Measurements from ENCODE around the gene IKZF2.

IKZF2 gene

DNA sequence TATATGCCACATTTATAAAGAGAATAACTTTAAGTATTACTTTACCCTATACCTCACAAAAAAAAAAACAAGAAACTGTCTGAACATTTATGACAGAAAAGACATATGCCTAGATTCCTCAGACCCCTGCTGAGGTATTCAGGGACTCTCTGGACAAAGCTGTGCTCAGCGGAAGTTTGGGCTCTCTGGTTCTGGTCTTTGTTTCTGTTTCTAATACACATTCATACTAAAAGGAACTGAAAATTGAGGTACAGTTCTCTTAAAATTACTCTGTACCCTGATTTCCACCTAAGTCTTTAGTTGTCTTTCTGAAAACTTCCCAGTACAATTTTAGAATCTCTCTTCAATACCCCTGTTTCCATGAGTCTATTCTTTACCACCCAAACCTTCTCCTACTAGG is 160.3 kb downstream of the IKZF2 start:
- no peak for DNase-seq

DNA sequence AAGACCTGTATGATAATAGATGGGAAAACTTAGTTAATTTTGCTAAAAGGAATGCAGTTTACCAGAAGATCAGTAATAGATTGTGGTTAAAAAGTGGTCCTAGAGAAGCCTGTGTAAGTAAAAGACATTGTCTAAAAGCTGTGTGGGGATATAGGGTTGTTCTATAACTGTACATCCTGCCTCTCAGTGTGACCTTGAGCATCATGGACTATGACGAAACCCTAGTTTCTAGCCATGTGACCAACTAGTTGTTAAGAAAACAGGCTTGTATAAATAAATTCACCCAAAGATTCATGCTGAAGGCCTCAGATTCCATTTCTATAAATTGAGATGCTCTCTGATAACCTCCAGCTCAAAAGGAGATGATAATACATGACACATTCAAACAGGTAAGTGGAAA is 160.7 kb downstream of the IKZF2 start:
- no peak for DNase-seq

DNA sequence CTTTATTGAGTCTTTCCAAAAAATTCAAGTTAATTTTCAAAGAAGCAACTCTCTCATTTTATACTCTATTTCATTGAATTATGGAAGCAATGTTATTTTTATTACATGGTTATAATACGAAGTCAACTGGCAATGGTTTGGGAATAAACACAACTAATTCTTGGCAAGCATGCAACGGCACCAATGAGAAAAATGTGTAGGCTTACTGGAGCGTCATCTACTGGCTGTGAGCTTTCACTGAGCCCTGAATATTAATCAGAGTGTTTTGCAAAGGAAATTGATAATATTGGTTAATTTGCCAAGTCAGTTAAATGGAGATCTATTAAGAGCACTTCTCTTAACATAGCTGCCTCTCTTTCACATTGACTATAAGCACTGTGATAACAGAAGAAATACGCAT is 163.9 kb downstream of the IKZF2 start:
- no peak for DNase-seq

DNA sequence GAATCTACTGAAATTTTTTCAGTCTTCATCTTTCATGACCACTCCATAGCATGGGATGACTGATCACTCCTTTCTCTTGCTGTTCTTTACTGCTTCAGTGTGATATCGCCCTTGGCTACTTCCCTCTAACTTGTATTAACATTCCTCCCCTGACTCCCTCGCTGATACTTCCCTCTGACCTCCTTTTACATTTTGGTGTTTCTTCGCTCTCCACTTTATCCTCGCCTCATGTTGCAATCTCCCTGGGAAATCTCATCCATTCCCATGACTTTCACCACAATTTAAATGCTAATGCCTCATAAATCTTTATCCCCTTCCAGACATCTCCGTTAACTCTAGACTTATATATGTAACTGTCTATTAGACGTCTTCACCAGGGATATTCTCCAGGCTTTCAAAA is 167.3 kb downstream of the IKZF2 start:
- DNase-seq, result no peak

DNA sequence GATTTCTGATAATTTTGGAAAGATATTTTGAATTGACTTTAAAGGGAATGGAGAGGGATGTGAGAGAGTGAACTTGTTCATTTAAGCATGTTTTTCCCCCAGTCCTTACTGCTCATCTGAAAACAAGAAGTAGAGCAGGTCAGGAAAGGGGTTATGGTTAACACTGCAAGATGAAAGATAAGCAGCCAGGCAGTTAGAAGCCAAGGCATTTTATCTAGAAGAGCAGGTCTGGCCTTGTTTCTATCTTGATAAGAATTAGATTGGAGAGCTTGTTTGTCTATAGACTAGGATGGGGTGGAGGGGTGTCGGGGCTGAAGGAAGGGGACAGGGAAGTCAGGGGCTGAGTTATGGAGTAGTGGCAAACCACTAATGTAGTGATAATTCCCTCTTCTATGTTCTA is 171.6 kb downstream of the IKZF2 start:
- no peak for DNase-seq

DNA sequence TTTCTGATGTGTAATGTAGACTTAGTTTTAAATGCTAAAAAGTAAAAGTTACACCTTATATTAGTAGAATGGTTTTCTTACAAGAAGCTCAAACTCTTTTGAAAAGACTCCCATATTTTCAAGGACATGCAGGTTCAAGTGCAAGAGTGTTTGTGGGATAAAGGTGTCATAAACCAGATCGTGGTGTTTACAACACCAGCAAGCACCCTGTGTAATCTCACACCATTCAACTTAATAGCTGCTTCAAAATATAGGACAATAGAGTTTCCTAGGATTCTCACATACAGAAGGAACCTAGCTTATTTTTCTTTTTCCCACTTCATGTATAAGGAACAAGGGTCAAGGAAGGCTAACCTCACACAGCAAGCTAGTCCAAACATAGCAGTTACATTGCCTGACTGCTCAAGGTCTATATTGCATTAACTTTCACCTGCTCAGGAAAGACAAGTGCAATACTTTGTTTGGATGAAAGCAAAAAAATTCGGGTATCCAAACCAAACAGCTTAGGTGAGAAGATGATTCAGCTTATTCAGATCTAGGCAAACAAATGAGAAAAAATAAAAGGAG is 172.3 kb downstream of the IKZF2 start:
- DNase-seq, result no peak

DNA sequence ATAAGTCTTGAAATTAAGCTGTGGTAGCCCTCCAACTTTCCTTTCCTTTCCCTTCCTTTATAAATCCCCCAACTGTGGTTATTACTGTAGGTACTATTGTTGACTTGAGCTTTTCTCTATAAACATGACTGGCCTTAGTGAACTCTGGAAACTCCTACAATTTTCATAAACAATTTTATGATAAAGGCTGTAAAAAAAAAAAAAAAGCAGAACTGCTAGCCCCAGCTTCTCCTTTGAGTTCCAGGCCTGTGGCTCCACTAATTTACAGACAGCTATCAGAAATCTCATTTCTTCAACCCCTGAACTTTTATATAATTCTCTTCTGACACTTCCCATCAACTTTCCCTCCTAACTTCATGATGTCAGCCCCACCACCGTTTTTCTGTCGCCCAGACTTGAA is 174.3 kb downstream of the IKZF2 start:
- peak; percentile 22 for DNase-seq

DNA sequence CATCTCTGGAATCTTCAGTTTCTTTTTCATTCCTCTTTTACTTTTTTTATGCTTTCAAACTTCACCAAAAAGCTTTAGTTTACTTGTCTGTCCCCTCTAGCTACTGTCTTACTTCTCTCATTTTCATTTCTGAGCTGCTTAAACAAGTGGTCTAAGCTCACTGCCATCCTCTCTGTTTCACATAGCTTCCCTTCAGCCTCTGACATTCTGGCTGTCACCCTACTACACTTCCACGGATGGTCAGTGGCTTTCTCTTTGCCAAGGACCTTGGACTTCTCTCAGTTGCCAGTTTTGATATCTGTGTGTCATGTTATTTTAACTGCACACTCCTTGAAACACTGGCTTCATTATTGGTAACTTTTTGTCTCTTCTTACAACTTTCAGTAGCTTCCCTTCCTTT is 176.1 kb downstream of the IKZF2 start:
- DNase-seq, result peak; percentile 4

DNA sequence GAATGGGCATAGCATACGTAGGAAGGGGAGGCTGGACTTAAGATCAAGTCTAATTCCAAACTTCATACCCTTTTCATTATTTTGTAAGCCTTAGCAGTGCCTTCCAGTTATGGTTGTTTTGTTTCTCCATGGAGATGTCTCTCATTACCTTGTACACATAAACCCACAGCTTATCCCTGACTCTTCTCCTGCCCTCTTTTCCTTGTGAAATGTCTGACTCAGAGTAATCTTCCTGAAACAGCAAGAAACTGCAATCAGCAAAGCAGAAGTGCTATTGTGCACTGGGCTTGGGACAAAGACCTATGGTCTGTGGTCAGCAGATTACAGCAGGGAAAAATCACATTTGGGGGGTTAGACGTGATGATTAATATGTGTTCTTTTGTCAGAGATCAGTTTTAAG is 176.7 kb downstream of the IKZF2 start:
- peak; percentile 84 for DNase-seq

DNA sequence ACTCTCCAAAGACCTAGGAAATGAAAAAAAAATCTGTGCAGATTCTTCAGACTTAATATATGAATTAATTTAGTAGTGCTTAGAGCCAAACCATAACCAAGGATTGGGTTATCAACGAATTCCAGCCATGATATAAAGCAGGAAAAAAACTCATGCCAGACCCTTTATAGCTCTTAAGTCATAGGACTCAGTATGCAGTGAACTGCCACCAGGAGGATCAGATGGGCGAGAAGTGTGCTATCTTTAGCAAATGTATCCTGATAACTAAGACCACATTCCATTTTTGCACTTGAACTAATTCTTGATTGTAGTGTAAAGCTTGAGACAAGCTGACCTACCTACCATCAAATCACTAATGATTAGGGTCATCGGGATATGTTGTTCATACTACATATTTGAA is 178.1 kb downstream of the IKZF2 start:
- DNase-seq, result no peak

DNA sequence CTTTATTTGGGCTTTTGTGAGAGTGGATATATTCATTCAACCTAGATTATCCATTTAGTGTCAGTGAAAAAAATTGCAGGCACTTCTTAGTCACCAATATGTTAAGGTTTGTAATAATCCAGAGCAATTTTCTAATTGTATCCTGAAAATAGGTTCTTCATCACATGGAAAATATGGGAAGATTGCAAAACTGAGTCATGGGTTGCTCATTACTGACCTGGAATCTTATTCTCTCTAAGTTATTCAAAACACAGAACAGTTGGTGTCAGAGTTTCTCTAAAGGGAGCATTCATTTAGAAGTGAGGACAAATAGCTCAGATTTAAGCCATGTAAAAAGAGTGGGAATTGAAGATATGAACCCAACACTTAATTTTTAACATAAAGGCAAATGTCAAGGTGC is 181.3 kb downstream of the IKZF2 start:
- DNase-seq, result no peak

DNA sequence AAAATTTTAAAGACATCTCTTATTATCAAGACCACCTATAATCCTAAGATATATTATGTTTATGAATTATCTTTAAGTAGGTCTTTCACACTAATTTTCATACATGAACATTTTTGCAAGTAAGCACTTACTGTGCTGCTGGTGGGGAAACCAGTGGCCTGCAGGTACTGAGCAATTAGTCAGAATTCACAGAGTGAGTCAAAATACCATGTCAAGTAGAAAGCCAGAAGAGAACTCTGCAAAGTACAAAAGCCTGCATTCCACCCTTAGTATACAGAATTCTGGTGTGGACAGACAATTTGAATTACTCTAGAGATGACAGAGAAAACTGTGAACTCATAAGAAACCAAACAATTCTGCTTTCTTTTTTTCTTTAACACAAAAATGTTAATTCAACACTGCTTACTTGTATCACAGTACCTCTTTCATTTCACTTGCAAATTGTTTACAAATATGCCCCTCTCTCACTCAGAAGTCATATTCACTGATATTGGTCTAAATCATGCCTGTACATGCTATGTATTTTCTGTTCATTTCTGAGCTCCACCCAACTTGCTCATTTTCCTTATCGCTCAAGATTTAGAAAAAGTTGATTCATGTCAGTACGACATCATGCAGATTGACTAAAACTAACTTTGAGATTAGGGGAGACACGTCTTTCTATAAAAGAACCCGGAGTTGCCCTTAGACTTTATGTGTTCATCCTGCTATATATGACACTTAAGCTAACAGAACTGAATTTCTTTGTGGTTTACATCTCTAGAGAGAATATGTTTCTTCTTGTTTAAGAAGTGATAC is 182.9 kb downstream of the IKZF2 start:
- DNase-seq, result no peak

DNA sequence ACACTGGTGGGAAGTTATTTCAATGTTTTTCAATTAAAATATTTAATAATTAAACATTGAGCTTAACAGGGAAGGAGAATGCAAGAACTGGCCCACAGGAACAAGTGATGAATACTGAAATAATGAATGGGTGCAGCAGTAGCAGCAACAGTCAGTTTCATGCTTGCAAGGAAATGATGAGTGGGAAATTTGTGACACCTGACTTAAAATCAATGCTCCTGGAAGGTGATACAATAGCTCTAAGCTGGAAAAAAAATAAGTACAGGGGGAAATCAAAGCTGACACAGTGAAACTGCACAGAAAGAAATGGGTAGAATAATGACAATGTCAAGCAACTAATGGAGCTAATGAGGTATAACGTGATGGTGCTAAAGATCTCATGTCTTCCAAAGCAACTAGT is 184.5 kb downstream of the IKZF2 start:
- no peak for DNase-seq

DNA sequence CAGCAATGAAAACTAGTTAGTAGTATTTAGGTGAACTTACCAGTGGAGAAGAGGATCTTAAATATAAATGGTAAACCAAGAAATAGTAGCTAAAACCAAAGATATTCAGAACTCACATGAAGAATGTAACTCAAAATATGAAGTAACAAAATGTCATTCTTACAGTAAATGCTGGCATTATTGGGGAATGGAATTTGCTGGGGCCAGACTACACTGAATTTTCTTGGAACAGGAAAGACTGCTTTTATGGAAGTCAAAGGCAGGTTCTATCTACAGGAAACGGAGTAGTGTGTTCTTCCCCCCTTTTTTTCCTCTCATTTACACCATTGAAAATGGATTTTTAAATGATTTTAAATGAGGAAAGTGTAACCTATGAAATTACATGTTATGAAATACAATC is 188.7 kb downstream of the IKZF2 start:
- DNase-seq, result no peak

DNA sequence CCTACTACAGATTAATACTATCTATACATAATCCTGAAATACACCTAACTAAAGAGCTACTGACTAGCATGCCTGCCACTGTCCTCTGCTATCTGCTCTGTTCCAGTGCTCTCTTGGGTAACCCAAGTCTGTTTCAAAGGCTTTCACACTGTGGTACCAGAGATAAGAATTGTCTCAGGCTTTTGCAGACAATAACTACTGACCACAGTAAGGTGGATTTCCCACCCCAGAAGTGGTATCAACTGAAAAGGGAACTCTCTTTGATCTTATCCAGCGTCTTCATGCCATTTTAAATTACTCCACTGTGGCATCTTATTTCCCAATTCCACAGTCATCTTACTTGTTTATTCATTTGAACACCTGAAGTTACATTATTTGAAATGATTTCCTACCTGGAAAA is 190.2 kb downstream of the IKZF2 start:
- DNase-seq, result no peak

DNA sequence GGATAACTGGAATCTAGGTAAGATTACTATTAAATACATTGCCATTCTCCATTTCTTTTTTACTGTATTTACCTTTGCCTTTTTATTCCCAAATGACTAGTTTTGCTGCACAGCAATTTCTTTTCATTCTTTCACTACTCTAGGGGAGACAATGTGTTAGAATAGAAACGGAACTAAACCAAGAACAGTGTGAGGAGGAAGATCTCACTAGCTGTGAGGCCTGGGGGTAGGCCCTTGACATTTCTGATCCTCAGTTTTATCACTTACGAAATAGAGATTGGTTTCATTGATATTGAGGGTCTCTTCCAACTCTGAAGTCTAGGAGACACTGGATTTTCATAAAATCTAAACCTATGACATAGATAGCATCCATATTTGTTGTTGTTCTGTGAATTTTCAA is 191.1 kb downstream of the IKZF2 start:
- DNase-seq, result no peak

DNA sequence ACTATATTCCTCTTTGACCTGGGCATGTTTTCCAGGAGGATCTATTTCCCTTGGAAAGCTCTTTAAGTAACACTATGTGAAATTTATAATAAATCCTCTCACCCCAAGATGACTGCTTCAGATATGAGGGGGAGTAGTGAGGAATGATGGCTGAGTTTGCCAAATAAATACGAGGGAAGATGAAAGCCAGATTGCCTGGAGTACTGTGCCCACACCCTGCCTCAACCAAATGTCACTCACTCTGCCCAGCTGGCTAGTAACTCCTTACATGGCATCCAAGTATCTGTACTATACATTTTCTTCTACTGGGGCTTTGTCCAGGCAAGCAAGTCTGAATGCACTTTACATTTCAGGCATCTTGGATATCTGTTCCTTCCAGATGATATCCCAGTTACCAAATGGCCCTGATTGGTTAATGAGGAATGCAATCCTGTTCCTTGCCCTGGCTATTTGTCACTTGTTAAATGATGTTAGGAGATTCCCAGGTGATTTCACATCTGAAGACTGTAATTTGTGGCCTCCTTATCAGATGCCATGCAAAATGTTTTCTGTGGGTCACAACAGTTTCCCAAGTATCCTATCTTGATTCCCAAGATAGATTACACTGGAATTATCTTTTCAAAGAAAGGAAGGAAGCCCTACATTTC is 191.8 kb downstream of the IKZF2 start:
- DNase-seq, result no peak

DNA sequence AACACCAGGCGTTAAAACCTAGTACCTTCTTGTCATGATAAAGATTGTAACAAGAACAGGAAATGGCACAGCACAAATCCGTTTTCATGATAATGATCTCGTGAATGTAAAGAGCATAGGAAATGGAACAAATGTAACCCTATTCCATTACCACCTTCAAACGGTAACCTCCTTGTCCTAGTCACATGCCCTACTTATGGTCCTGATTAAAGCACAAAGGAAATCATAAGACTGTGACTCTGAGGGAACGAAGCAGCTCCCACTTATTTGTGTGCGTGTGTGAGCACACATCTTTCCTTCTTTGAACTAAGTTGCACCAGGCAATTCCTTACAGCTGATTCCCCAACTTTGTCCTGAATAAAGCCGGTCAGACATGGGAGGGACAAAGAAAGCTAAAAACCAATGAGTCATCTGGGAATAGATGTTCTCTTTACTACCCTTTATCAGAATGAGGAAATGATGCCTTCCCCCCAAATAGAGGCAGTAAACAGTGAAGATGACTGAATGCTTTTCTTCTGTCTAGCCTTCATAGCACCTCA is 192.6 kb downstream of the IKZF2 start:
- peak; percentile 57 for DNase-seq

DNA sequence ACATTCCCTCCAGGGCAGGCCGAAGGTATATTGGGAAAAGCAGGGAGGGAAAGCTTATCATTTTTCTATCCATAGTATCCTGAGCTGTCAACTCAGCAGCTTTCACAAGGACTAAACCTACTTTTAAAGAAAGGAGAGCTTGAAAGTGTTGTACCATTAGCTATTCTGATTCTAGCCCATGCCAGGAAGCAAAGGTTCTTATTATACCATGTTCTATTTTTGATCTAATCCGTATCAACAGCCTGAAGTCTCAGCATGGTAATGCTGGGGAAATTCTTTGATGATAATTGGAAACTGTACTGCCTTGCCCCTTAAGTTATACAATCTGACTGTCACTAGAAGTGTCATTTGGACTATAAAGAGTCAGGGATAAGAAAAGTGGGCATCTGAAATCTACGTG is 193.3 kb downstream of the IKZF2 start:
- no peak for DNase-seq

DNA sequence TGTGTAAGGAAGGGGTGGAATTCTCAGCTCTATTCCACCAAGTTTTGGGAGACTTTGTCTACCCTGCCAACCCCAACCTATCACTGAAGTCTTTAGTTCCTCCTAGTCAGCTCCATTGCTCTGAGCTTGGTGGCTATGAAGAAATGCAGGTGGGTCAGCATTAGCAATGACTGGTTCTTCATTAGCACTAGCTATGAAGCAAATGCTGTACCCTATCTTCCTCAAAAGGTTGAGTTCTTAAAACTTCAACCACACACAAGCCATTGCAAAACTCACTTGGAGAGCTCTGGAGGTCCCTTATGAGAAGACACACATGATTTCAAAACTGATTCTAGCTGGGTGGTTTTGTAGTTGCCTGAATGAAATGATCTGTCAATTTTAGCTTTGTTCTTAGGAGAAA is 193.8 kb downstream of the IKZF2 start:
- peak; percentile 65 for DNase-seq

DNA sequence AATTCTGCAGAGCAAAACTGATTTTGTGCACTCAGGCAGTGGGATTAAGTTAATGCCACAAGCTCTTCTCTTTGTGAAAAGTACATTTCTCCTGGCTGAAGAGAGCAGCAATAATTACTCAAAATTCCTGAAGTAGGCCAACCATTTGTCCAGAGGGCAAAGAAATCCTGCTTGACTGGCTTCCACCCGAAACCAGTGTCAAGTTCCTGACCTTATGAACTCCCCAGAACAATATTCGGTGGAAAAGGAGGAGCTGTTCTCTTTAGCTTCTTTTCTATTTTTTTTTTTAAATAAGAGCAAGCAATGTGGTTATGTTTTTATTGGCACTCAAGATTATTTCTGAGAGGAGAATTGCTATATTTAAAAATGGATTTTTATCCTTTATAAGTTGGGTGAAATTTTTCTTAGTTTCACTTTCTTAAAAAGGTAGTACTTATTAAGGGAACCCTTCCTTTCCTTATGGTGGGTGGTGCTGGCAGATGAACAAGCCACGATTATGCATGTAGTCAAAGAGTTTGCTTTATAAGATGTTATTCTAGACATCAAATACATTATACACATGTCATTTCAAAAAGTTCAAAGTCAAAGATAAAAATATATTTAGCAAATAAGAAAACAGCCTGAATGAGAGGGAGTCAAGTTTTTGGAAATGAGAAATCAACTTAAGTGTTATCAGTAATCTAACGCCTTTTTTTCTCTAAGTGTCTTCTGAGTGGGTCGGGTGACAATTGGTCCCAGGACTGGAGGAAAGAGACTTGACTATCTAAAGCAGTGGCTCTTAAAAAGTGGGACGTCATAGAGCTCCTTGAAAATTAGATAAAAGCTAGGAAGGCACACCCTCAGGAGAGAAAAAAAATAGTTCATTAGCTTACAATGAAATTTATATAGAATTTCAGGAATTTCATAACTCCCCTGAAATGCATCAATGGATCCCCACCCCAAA is 194.5 kb downstream of the IKZF2 start:
- DNase-seq, result no peak

DNA sequence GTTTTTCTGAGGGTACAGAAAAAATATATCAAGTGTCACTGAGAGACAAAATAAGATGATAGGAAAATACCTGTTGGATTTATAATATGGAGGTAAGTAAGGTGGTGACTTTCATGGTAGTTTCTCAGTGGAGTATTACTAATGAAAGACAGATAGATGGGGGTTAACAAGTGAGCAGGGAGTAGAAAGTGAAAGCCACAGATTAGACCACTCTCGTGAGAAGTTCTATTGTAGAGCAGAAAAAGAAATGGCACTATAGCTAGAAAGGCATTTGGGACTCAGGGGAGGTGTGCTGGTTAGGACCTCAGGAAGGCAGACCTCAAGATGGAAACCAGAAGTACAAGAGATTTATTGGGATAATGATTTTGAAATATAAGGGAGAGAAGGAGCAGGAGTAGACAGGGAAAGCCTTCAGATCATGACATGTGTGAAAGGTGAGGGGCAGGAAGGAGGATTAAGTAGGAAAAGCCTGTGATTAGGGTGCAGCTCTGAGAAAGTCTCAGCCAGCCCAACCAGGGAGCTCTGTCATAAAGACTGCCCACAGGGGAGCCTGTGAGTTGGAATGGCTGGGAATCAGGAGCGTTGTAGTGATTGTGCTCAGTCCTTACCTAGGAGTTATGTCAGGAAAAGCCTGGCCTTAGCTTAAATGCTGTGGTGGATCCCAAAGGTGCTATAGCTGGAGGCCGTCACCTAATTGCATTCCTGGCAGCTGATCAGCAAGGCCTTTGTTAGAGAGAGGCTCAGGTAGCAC is 198.1 kb downstream of the IKZF2 start:
- DNase-seq, result no peak

Data from inflammatory macrophage treated with lipopolysaccharide for 4 hours (primary cell).